ENCODE data around the gene UBB. TPM values are rescaled to one million over a fixed set of nuclear protein-coding genes. Genes with fewer than 3 reads are reported as not detected.

The UBB gene
- total RNA-seq, 2 experiments from 2014 or later = 1,695 to 1,771 TPM

DNA sequence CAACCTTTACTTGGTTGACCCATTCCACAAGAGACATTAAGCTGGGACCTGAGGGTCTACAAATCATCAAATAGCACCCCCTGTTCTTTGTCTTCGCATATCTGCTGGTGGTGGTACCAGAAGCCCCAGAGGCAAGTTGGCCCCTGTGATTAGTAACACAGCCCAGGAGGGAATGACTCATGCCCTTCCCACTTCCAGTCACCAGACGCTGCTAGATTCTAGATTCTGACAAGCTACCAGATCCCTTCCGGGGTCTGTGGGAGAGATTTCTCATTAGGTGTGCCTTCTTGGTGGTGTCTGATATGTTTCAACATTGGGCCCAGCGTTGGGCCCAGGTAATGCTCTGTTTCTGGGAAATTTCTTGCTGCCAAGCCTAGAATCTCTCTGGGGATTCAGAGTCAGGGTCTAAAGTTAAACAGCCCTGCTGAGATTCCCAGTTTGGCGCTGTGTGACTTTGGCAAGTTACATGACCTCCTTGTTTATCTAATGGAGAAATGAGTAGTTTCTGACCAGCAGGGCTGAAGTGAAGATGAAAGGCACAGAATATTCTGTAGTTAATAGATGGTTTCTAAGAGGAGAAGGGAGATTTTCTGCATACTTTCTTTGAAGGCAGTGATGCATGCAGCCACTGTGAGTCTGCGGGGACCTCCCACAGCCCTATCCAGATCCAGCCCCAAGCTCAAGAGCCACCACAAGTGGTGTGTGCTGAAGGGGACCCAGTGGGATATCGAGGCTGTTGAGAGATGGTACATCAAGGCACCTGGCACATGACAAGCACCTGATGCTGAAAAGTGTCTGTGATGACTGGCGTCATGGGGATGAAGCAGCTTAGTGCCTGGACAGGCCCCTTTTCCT lies 38.4 kb downstream of the UBB start:
- no peaks in the 10 kb centered on the region for H3K9me3 Mint-ChIP-seq
- H3K4me1 Mint-ChIP-seq (ENCODE audit: low read depth) = peaks cover 50% of the 10 kb centered on the region
- DNase-seq = peak; percentile 89
- ChIA-PET POLR2A (interaction anchor here (0.6 to 6.3 kb wide), 5 partner anchors 9 to 395 kb away, joined by 3 to 61 read pairs (median 4); partner anchors contain the start of gene UBB), CTCF (interaction anchor here (0.9 to 5.6 kb wide), 7 partner anchors 9 to 102 kb away, joined by 4 to 79 read pairs (median 8); partner anchors contain the start of gene CENPV)
- peak overlapping the region; percentile 100 for H3K27ac Mint-ChIP-seq
- no peaks in the 10 kb centered on the region for H3K27me3 Mint-ChIP-seq
- peaks cover 32% of the 10 kb centered on the region for H3K36me3 Mint-ChIP-seq
- H3K4me3 Mint-ChIP-seq = peak overlapping the region; percentile 52
- intact Hi-C loops (cut with micrococcal nuclease) = loop anchor here (1.0 to 10.0 kb wide), 5 partner anchors 19 to 394 kb away; partner anchors contain the start of genes NCOR1 and PIGL

DNA sequence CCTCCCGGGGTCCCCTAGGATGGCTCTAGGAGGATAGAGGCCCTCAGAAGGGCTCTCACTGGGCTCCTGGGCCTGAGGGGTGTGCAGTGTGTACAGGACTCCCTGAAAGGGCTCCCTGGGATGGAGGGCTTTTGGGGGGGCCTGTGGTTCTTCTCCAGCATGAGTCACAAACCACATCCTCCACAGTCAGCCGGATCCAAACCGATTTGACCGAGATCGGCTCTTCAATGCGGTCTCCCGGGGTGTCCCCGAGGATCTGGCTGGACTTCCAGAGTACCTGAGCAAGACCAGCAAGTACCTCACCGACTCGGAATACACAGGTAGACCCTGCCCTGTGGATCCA lies 39.0 kb downstream of the UBB start:
- H3K4me3 Mint-ChIP-seq = peak overlapping the region; percentile 52
- POLR2A ChIA-PET = interaction anchor here (3.4 to 6.3 kb wide), 2 partner anchors 20 to 38 kb away, joined by 50 to 61 read pairs; partner anchors contain the start of gene UBB
- no peaks in the 10 kb centered on the region for H3K9me3 Mint-ChIP-seq
- H3K4me1 Mint-ChIP-seq (ENCODE audit: low read depth) = peaks cover 45% of the 10 kb centered on the region
- intact Hi-C loops (cut with micrococcal nuclease) = loop anchor here (1.0 to 10.0 kb wide), 5 partner anchors 18 to 395 kb away; partner anchors contain the start of genes NCOR1 and PIGL
- peak overlapping the region; percentile 100 for H3K27ac Mint-ChIP-seq
- CTCF ChIA-PET = interaction anchor here (0.9 to 1.9 kb wide), 4 partner anchors 8 to 56 kb away, joined by 4 to 11 read pairs (median 7); no protein-coding TSS in a partner anchor
- H3K27me3 Mint-ChIP-seq = no peaks in the 10 kb centered on the region
- H3K36me3 Mint-ChIP-seq = peaks cover 29% of the 10 kb centered on the region
- peak; percentile 75 for DNase-seq

DNA sequence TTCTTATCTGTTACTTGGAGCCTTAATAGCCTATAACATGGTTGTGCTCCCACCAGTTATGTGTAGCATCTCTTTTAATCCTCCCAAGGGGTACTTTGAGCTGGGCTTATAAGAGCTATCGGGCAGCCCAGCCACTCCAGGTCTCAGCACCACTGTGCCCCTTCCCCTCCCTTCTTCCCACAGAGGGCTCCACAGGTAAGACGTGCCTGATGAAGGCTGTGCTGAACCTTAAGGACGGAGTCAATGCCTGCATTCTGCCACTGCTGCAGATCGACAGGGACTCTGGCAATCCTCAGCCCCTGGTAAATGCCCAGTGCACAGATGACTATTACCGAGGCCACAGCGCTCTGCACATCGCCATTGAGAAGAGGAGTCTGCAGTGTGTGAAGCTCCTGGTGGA lies 41.5 kb downstream of the UBB start:
- DNase-seq = no peak
- no peaks in the 10 kb centered on the region for H3K27me3 Mint-ChIP-seq
- no peak overlapping the region for H3K4me3 Mint-ChIP-seq
- H3K27ac Mint-ChIP-seq = peak overlapping the region; percentile 38
- POLR2A ChIA-PET = interaction anchor here (4.7 kb wide), 1 partner anchor 16 kb away, joined by 18 read pairs; no protein-coding TSS in a partner anchor
- CTCF ChIA-PET = no interaction called here
- H3K4me1 Mint-ChIP-seq (ENCODE audit: low read depth) = peaks cover 34% of the 10 kb centered on the region
- intact Hi-C loops (cut with micrococcal nuclease) = no loop called here
- peaks cover 33% of the 10 kb centered on the region for H3K36me3 Mint-ChIP-seq
- no peaks in the 10 kb centered on the region for H3K9me3 Mint-ChIP-seq

GRCh38 chr17:16423226-16423872 lies 42.5 kb downstream of the UBB start:
- H3K27me3 Mint-ChIP-seq = no peaks in the 10 kb centered on the region
- peaks cover 25% of the 10 kb centered on the region for H3K4me1 Mint-ChIP-seq (ENCODE audit: low read depth)
- CTCF ChIA-PET = no interaction called here
- no peak for DNase-seq
- H3K4me3 Mint-ChIP-seq = no peak overlapping the region
- intact Hi-C loops (cut with micrococcal nuclease) = no loop called here
- no peak overlapping the region for H3K27ac Mint-ChIP-seq
- H3K36me3 Mint-ChIP-seq = peaks cover 27% of the 10 kb centered on the region
- H3K9me3 Mint-ChIP-seq = no peaks in the 10 kb centered on the region
- POLR2A ChIA-PET = interaction anchor here (4.7 kb wide), 1 partner anchor 15 kb away, joined by 18 read pairs; no protein-coding TSS in a partner anchor

GRCh38 chr17:16425202-16425601 lies 44.3 kb downstream of the UBB start:
- Mint-ChIP-seq H3K9me3 (no peaks in the 10 kb centered on the region), H3K27me3 (no peaks in the 10 kb centered on the region), H3K36me3 (peaks cover 25% of the 10 kb centered on the region), H3K27ac (no peak overlapping the region), H3K4me1 (ENCODE audit: low read depth) (peaks cover 7% of the 10 kb centered on the region), H3K4me3 (no peak overlapping the region)
- no peak for DNase-seq
- ChIA-PET CTCF (interaction anchor here (0.7 to 1.4 kb wide), 3 partner anchors 9 to 62 kb away, joined by 3 to 5 read pairs (median 3); no protein-coding TSS in a partner anchor), POLR2A (interaction anchor here (4.7 kb wide), 1 partner anchor 13 kb away, joined by 18 read pairs; no protein-coding TSS in a partner anchor)
- intact Hi-C loops (cut with micrococcal nuclease) = no loop called here

DNA sequence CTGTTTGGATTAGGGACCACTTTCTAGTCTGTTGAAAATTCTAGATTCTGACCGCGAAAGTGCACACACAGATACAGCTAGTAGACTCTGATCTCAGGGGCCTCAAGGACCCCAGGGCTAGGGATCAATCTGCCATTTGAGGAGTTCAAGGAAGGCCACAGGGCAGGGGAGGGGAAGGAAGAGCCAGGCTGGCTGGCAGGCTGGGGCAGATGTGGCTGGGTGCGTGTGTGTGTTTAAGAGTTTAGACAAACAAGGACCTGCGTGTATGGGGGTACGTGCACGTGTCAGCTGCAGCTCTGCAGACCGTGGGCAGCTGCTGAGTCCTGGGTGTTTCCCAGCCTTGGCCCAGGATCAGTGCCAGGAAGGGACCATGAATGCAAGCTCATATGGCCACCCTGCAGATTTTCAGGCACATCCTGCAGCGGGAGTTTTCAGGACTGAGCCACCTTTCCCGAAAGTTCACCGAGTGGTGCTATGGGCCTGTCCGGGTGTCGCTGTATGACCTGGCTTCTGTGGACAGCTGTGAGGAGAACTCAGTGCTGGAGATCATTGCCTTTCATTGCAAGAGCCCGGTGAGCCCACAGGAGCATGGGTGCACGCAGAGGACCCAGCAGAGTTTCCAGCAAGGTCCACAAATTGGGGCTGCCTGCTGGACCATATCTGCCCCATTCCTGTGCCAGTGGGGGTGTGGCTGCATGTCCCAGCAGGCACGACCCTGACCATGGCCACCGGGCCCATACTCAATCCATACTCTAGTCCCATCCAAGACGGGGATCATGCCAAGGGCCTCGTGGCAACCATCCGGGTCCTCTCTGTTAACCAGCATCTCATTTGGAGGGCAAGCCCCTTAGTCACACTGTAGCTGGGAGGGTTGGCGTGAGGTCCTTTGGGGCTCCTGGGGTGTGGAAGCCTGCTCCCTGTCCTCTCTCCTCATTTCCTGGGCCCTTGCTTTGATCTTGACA lies 45.1 kb downstream of the UBB start:
- Mint-ChIP-seq H3K4me1 (ENCODE audit: low read depth) (peaks cover 2% of the 10 kb centered on the region), H3K27me3 (no peaks in the 10 kb centered on the region), H3K4me3 (no peak overlapping the region), H3K36me3 (peaks cover 21% of the 10 kb centered on the region), H3K9me3 (no peaks in the 10 kb centered on the region), H3K27ac (peak overlapping the region; percentile 54)
- intact Hi-C loops (cut with micrococcal nuclease) = no loop called here
- no peak for DNase-seq
- ChIA-PET POLR2A (interaction anchor here (4.7 kb wide), 1 partner anchor 12 kb away, joined by 18 read pairs; no protein-coding TSS in a partner anchor), CTCF (interaction anchor here (0.7 to 1.4 kb wide), 3 partner anchors 9 to 62 kb away, joined by 3 to 5 read pairs (median 3); no protein-coding TSS in a partner anchor)

DNA sequence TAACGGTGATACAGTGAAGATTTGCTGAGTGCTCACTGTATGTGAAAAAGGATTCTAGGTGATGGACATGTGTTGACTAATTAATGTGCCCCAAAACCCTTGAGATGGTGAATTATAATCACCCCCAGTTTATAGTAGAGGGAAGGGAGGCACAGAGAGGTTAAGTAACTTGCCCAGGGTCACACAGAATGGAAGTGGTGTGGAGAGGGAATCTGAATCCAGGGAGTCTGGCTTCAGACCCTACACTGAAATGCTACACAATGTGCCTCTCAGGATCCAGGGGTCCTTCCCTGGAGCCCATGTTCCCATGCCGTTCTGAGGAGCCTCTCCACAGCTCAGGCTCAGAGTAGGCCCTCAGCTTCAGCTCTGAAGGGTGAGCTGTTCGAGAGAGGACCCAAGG lies 46.1 kb downstream of the UBB start:
- no peak overlapping the region for H3K4me3 Mint-ChIP-seq
- H3K27me3 Mint-ChIP-seq = no peaks in the 10 kb centered on the region
- H3K27ac Mint-ChIP-seq = no peak overlapping the region
- POLR2A ChIA-PET = interaction anchor here (1.2 kb wide), 1 partner anchor 14 kb away, joined by 3 read pairs; no protein-coding TSS in a partner anchor
- peaks cover 21% of the 10 kb centered on the region for H3K36me3 Mint-ChIP-seq
- no peaks in the 10 kb centered on the region for H3K4me1 Mint-ChIP-seq (ENCODE audit: low read depth)
- CTCF ChIA-PET = interaction anchor here (0.9 to 2.8 kb wide), 10 partner anchors 8 to 109 kb away, joined by 3 to 18 read pairs (median 4); partner anchors contain the start of gene UBB
- DNase-seq = no peak
- H3K9me3 Mint-ChIP-seq = no peaks in the 10 kb centered on the region
- intact Hi-C loops (cut with micrococcal nuclease) = no loop called here

DNA sequence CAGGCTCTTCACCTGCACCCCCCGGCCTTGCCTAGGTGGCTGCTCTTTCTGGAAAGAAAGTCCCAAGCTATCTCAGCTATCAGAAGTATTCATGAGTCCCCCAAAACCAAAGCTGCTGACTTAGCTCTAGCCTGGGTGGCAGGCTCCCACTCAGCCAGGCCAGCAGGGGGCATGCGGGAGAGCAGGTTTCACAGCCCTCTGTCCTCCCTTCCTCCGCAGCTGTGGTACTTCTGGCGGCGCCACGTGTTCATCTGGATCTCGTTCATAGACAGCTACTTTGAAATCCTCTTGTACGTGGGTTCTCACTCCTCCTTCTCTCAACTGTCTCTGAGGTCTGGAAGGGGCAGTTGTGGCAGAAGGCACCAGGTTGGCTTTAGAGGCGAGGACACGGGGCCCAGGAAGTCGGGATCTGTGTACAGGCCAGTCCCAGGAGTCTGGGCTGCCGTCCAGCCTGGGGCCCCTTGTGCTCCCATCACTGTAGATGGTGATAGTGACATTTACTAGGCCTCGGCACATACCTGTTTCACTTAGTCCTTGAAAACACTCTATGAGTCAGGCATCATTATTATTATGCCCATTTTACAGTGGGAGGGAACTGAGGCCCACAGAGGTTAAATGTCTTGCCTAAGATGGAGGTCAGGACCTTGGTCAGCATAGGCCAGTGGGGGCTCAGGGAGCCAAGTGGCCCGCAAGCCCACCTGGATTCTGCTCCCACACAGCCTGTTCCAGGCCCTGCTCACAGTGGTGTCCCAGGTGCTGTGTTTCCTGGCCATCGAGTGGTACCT lies 47.4 kb downstream of the UBB start:
- H3K36me3 Mint-ChIP-seq = peaks cover 16% of the 10 kb centered on the region
- intact Hi-C loops (cut with micrococcal nuclease) = no loop called here

GRCh38 chr17:16429083-16429482 lies 48.2 kb downstream of the UBB start:
- no peak for DNase-seq
- Mint-ChIP-seq H3K36me3 (peaks cover 14% of the 10 kb centered on the region), H3K9me3 (no peaks in the 10 kb centered on the region), H3K4me3 (no peak overlapping the region), H3K27ac (no peak overlapping the region), H3K4me1 (ENCODE audit: low read depth) (no peaks in the 10 kb centered on the region), H3K27me3 (no peaks in the 10 kb centered on the region)
- ChIA-PET POLR2A (interaction anchor here (0.9 to 1.6 kb wide), 2 partner anchors 9 to 10 kb away, joined by 3 to 10 read pairs; no protein-coding TSS in a partner anchor), CTCF (interaction anchor here (1.1 to 2.8 kb wide), 4 partner anchors 9 to 23 kb away, joined by 3 to 18 read pairs (median 6); no protein-coding TSS in a partner anchor)
- intact Hi-C loops (cut with micrococcal nuclease) = no loop called here

More for the DNA sequence above, 47.4 kb downstream of the UBB start:
- POLR2A ChIA-PET = interaction anchor here (1.2 to 1.6 kb wide), 3 partner anchors 10 to 12 kb away, joined by 3 to 10 read pairs (median 3); no protein-coding TSS in a partner anchor
- H3K4me1 Mint-ChIP-seq (ENCODE audit: low read depth) = no peaks in the 10 kb centered on the region
- H3K4me3 Mint-ChIP-seq = no peak overlapping the region
- no peaks in the 10 kb centered on the region for H3K27me3 Mint-ChIP-seq
- no peaks in the 10 kb centered on the region for H3K9me3 Mint-ChIP-seq
- H3K27ac Mint-ChIP-seq = no peak overlapping the region
- CTCF ChIA-PET = interaction anchor here (0.7 to 2.8 kb wide), 16 partner anchors 9 to 108 kb away, joined by 3 to 18 read pairs (median 4); partner anchors contain the start of gene UBB
- peak; percentile 66 for DNase-seq

GRCh38 chr17:16430650-16431049 lies 49.8 kb downstream of the UBB start:
- H3K4me1 Mint-ChIP-seq (ENCODE audit: low read depth) = no peaks in the 10 kb centered on the region
- no peak for DNase-seq
- H3K4me3 Mint-ChIP-seq = no peak overlapping the region
- peaks cover 12% of the 10 kb centered on the region for H3K36me3 Mint-ChIP-seq
- H3K27ac Mint-ChIP-seq = no peak overlapping the region
- H3K9me3 Mint-ChIP-seq = no peaks in the 10 kb centered on the region
- ChIA-PET POLR2A (no interaction called here), CTCF (interaction anchor here (0.6 kb wide), 1 partner anchor 8 kb away, joined by 3 read pairs; no protein-coding TSS in a partner anchor)
- H3K27me3 Mint-ChIP-seq = no peaks in the 10 kb centered on the region
- intact Hi-C loops (cut with micrococcal nuclease) = no loop called here
